ENCODE data around the gene ZNF649. TPM values are rescaled to one million over a fixed set of nuclear protein-coding genes. Genes with fewer than 3 reads are reported as not detected.
A peak's percentile ranks its signal among the peaks of the same experiment; 100 is the strongest.

Gene ZNF649
- total and polyA plus RNA-seq, 2 of the 13 experiments (the other 11 are each of a cell fraction or from before 2014, with no cell fraction given) = 3.0 to 13.4 TPM

DNA sequence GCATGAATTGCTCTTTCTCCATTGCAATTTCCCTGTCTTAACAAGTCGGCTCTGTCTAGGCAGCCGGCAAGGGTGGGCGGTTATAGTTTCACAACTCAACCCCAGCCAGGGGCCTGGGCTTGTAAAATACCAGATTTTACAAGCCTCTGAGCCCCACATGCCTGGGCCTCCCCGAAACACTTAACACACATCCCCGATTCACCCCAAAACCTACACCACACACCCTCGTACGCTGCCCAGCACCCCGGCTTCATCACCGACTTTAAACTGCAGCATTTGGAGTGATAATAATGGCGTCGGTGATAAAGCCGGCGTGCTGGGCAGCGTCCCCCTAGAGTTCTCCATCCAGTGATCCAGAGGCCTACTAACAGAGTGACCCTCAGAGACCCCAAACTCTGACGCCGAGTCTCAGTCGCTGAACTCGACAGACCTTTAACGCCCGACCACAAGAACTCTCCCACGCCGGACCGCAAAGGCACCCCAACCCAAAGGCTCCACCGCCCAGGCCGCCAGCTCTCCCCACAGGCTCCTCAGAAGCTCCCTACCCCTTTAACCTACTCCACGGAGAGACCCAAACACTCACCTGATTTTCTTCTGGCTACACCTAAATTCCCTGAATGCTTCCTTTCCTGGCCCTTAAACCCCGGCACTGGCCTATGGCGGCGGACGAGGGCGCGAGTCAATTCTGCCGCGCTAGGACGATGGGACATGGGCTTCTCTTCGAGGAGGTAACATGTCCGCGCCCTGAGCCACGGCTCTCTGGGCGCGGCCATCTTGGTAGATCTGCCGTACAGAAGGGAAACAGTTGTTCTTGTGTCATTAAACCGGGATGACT is at the start of gene ZNF649 (continued):
- TF ChIP-seq, protein P1, sequence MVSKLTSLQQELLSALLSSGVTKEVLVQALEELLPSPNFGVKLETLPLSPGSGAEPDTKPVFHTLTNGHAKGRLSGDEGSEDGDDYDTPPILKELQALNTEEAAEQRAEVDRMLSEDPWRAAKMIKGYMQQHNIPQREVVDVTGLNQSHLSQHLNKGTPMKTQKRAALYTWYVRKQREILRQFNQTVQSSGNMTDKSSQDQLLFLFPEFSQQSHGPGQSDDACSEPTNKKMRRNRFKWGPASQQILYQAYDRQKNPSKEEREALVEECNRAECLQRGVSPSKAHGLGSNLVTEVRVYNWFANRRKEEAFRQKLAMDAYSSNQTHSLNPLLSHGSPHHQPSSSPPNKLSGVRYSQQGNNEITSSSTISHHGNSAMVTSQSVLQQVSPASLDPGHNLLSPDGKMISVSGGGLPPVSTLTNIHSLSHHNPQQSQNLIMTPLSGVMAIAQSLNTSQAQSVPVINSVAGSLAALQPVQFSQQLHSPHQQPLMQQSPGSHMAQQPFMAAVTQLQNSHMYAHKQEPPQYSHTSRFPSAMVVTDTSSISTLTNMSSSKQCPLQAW (CRISPR knock-in tag; IDR thresholded peaks at IDR 0.05) = peak; percentile 39; the same call in 1 of the 2 replicates
- TF ChIP-seq, protein P2, sequence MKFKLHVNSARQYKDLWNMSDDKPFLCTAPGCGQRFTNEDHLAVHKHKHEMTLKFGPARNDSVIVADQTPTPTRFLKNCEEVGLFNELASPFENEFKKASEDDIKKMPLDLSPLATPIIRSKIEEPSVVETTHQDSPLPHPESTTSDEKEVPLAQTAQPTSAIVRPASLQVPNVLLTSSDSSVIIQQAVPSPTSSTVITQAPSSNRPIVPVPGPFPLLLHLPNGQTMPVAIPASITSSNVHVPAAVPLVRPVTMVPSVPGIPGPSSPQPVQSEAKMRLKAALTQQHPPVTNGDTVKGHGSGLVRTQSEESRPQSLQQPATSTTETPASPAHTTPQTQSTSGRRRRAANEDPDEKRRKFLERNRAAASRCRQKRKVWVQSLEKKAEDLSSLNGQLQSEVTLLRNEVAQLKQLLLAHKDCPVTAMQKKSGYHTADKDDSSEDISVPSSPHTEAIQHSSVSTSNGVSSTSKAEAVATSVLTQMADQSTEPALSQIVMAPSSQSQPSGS (CRISPR knock-in tag; IDR thresholded peaks at IDR 0.05) = 0 out of 2 replicates have a peak, but pooled peaks have one; percentile 45
- TF ChIP-seq, protein P3, sequence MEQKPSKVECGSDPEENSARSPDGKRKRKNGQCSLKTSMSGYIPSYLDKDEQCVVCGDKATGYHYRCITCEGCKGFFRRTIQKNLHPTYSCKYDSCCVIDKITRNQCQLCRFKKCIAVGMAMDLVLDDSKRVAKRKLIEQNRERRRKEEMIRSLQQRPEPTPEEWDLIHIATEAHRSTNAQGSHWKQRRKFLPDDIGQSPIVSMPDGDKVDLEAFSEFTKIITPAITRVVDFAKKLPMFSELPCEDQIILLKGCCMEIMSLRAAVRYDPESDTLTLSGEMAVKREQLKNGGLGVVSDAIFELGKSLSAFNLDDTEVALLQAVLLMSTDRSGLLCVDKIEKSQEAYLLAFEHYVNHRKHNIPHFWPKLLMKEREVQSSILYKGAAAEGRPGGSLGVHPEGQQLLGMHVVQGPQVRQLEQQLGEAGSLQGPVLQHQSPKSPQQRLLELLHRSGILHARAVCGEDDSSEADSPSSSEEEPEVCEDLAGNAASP (CRISPR knock-in tag; IDR thresholded peaks at IDR 0.05; ENCODE audit: borderline replicate concordance) = peak; percentile 43; the same call in 1 of the 2 replicates
- TF ChIP-seq, protein P4, sequence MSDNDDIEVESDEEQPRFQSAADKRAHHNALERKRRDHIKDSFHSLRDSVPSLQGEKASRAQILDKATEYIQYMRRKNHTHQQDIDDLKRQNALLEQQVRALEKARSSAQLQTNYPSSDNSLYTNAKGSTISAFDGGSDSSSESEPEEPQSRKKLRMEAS (IDR thresholded peaks at IDR 0.05) = peak; percentile 54; the same call in 1 of the 2 replicates
- TF ChIP-seq, protein P5, sequence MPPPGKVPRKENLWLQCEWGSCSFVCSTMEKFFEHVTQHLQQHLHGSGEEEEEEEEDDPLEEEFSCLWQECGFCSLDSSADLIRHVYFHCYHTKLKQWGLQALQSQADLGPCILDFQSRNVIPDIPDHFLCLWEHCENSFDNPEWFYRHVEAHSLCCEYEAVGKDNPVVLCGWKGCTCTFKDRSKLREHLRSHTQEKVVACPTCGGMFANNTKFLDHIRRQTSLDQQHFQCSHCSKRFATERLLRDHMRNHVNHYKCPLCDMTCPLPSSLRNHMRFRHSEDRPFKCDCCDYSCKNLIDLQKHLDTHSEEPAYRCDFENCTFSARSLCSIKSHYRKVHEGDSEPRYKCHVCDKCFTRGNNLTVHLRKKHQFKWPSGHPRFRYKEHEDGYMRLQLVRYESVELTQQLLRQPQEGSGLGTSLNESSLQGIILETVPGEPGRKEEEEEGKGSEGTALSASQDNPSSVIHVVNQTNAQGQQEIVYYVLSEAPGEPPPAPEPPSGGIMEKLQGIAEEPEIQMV (CRISPR knock-in tag; IDR thresholded peaks at IDR 0.05; ENCODE audit: low read depth) = peak; percentile 89
- peak; percentile 61; the same call in 1 of the 2 replicates for TF ChIP-seq ZNF230 (CRISPR knock-in tag; IDR thresholded peaks at IDR 0.05)
- TF ChIP-seq, protein P6, sequence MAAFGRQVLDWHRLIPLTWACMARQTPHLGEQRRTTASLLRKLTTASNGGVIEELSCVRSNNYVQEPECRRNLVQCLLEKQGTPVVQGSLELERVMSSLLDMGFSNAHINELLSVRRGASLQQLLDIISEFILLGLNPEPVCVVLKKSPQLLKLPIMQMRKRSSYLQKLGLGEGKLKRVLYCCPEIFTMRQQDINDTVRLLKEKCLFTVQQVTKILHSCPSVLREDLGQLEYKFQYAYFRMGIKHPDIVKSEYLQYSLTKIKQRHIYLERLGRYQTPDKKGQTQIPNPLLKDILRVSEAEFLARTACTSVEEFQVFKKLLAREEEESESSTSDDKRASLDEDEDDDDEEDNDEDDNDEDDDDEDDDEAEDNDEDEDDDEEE (CRISPR knock-in tag; IDR thresholded peaks at IDR 0.05) = 0 out of 2 replicates have a peak, but pooled peaks have one; percentile 66
- no peak for TF ChIP-seq HMGA1 (CRISPR knock-in tag; conservative IDR thresholded peaks at IDR 0.05)
- 0 out of 2 replicates have a peak, but pooled peaks have one; percentile 36 for TF ChIP-seq ZNF615 (CRISPR knock-in tag; IDR thresholded peaks at IDR 0.05; ENCODE audit: borderline replicate concordance)
- peak; percentile 89 for TF ChIP-seq KDM2A (CRISPR knock-in tag; IDR thresholded peaks at IDR 0.05; ENCODE audit: borderline replicate concordance, low read depth)
- TF ChIP-seq, protein P7, sequence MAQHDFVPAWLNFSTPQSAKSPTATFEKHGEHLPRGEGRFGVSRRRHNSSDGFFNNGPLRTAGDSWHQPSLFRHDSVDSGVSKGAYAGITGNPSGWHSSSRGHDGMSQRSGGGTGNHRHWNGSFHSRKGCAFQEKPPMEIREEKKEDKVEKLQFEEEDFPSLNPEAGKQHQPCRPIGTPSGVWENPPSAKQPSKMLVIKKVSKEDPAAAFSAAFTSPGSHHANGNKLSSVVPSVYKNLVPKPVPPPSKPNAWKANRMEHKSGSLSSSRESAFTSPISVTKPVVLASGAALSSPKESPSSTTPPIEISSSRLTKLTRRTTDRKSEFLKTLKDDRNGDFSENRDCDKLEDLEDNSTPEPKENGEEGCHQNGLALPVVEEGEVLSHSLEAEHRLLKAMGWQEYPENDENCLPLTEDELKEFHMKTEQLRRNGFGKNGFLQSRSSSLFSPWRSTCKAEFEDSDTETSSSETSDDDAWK (CRISPR knock-in tag; IDR thresholded peaks at IDR 0.05) = no peak
- TF ChIP-seq ZNF777 (CRISPR knock-in tag; IDR thresholded peaks at IDR 0.05) = no peak
- TF ChIP-seq, protein P8, sequence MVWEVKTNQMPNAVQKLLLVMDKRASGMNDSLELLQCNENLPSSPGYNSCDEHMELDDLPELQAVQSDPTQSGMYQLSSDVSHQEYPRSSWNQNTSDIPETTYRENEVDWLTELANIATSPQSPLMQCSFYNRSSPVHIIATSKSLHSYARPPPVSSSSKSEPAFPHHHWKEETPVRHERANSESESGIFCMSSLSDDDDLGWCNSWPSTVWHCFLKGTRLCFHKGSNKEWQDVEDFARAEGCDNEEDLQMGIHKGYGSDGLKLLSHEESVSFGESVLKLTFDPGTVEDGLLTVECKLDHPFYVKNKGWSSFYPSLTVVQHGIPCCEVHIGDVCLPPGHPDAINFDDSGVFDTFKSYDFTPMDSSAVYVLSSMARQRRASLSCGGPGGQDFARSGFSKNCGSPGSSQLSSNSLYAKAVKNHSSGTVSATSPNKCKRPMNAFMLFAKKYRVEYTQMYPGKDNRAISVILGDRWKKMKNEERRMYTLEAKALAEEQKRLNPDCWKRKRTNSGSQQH (CRISPR knock-in tag; IDR thresholded peaks at IDR 0.05; ENCODE audit: low read depth) = peak; percentile 76; the same call in 1 of the 2 replicates
- TF ChIP-seq, protein P9, sequence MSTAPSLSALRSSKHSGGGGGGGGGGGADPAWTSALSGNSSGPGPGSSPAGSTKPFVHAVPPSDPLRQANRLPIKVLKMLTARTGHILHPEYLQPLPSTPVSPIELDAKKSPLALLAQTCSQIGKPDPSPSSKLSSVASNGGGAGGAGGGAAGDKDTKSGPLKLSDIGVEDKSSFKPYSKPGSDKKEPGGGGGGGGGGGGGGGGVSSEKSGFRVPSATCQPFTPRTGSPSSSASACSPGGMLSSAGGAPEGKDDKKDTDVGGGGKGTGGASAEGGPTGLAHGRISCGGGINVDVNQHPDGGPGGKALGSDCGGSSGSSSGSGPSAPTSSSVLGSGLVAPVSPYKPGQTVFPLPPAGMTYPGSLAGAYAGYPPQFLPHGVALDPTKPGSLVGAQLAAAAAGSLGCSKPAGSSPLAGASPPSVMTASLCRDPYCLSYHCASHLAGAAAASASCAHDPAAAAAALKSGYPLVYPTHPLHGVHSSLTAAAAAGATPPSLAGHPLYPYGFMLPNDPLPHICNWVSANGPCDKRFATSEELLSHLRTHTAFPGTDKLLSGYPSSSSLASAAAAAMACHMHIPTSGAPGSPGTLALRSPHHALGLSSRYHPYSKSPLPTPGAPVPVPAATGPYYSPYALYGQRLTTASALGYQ (CRISPR knock-in tag; IDR thresholded peaks at IDR 0.05) = no peak
